ENCODE results near the gene FBXO33.

GRCh38 chr14:39446131-39446744 is 14.0 kb upstream of the FBXO33 start:
- no peak for TF ChIP-seq CTCF (IDR thresholded peaks at IDR 0.05; ENCODE audit: insufficient read depth, low read depth, low read length)
- TF ChIP-seq EZH2 (IDR thresholded peaks at IDR 0.05; ENCODE audit: insufficient read depth, low read length), result no peak

Data from astrocyte (in vitro differentiated cells and primary cell).